ENCODE measurements around the gene MYRFL.

MYRFL gene

DNA sequence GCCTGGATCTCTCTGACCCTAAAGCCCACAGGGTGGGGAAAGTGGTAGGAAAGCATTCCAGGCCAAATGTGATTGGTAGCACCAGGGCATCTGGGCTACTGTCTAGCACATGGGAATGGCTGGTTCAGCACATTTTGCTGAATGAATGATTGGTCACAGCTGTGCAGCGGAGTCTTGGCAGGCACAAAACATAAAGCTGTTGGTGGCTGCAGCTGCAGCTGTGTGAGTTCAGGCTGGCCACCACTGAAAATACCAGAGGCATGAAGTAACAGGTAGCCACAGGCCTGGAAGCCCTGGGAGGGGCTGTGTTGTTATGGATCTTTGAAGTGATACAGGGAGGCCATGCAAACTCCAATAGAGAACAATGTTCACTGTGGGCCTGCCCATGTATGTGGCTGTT, 72.7 kb downstream of the MYRFL start:
- no peak for DNase-seq (ENCODE audit: low read depth in 2 of 2)

- no peak for DNase-seq (ENCODE audit: low read depth in 2 of 2)
Observed at GRCh38 chr12:69898236-69898635, 73.2 kb downstream of the MYRFL start.

DNA sequence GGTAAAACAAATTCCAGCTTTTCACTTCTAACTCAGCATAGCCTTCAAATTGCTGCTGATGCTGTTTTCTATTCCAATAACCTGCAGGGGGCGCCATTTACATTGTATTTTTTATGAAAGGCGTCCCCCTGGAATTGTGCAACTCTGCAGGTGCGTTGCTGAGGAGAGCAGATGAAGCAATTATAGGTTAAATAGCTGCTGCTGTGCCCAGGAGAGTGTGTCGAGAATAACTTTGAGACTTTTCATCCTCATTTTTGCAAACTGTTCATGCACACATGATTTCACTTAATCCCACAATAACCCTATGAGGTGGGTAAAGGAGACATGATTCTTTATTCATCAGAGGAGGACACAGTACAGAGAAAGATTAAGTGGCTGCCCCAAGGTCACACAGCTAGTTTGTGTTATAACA, 75.7 kb downstream of the MYRFL start:
- DNase-seq (ENCODE audit: low read depth in 2 of 2): peak; percentile 25 to 49

DNA sequence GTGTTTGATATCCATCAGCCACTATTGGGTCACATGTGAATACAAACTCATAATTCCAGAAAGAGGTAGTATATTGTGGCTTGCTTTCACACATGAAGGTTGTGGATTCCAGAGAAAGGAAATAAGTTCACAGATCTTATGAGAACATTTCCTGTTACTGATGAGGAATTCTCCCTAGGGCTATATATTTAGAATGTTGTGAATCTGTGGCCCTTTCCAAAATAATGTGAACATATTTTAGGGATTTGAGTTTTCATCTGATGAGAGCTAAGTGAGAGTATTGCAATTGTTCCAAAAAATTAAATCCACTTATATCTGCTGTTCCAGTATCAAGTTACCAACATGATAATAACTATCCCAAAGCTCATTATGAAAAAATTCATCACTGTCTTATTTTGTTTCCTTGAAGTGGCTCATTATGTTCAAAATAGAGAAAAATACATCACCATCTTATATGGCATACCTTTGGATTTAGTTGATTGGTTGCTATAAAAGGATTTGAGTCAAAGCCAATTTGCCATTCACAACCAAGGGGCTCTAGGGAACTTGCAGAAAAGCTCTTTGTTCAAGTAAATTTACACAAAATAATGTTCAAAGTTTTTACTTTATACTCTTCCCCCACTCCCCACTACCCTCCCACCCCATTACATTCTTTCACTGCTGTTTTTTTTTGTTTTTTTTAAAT, 76.3 kb downstream of the MYRFL start:
- no peak for DNase-seq (ENCODE audit: low read depth in 2 of 2)

GRCh38 chr12:69903548-69903947, 78.5 kb downstream of the MYRFL start:
- no peak for DNase-seq (ENCODE audit: low read depth in 2 of 2)

DNA sequence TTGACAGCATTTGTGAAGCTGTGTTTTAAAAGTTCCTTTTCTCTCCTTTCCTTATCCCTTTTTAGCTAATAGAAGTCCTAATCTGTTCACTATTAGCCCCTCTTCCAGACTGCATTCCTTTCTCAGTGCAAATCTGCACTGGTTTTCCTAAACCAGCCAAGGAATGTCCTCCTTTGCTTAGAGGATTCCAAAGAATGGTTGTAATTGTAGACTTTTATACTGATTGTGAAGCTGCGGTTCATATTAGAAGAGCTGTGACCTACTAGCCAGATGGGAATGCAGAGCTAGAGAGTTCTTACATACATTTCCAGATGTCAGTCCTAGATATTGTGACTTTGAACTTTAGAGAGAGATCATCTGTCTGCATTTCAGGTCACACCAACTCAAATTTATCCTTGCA, 79.8 kb downstream of the MYRFL start:
- no peak for DNase-seq (ENCODE audit: low read depth in 2 of 2)

DNA sequence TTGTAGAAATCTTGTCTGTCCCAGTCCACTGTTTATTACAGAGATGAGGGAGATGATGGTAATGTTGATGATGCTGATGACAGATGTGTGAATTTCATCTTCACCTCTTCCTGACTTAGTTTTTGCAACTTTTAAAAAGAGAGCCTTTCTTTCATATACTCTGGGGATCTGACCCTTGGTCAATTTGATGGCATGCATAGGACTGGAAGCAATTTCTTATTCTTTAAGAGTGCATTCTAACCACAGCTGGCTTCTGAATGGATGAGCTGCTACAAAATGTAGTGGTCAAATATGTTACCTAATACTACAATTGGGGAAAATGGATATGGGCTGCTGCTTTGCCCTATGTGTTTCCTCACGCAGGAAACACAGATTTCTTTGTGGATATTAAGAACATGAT, 80.8 kb downstream of the MYRFL start:
- DNase-seq (ENCODE audit: low read depth in 2 of 2): no peak

DNA sequence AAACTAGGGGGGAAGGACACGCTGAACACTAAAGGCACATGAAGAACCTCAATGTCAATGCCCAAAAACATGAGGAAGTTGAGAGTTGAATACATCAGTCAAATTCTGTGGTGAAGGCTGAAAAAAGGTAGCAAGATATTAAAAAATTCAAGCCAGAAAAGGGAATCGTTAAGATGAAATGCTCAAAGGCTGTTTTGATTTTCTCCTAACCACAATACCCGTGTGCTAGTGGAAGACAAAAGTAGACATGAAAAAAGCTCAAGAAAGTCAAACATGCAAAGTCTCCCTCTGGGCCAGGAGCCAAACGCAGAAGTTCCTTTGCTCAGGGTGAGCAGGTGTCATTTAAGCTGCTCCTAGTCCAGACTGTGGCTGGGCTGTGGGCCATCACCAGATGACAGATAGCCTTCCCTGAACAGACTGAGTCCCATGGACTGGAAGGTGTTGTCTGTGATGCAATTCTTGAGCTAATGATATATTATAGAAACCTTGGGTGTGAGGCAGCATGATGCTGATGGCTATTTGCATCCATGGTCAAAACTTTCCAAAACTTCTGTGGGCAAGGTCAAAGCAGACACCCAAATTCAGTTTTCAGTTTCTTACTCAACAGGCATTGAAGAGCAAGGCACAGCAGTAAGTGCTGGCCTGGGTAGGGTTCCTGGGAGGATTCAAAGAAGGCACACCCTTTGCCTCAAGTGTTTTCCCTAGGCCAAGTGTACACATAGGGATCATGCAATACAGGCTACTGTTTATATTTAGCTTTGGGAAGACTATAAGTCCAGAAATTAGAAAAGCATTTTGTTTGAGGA, 81.6 kb downstream of the MYRFL start:
- DNase-seq (ENCODE audit: low read depth in 2 of 2): no peak

- no peak for DNase-seq (ENCODE audit: low read depth in 2 of 2)
Observed at GRCh38 chr12:69908203-69908602, 83.2 kb downstream of the MYRFL start.

DNA sequence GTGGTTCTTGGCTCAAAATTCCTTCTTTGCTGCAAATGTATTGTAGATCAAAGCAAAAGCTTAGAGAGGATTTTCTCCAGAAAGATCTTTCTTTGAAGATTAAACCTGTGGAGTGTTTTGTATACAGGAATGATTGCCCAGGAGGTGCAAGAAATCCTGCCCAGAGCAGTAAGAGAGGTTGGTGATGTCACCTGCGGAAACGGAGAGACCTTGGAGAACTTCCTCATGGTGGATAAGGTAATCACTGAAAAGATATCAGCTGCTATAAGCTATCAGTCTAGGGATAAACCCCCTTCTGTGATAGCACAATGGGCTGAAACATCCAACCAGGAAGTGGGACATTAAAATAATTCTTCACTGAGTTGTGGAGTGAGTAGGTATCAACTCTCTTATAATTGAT, 85.7 kb downstream of the MYRFL start:
- no peak for DNase-seq (ENCODE audit: low read depth in 2 of 2)

- no peak for DNase-seq (ENCODE audit: low read depth in 2 of 2)
Observed at GRCh38 chr12:69913526-69913925, 88.5 kb downstream of the MYRFL start.

DNA sequence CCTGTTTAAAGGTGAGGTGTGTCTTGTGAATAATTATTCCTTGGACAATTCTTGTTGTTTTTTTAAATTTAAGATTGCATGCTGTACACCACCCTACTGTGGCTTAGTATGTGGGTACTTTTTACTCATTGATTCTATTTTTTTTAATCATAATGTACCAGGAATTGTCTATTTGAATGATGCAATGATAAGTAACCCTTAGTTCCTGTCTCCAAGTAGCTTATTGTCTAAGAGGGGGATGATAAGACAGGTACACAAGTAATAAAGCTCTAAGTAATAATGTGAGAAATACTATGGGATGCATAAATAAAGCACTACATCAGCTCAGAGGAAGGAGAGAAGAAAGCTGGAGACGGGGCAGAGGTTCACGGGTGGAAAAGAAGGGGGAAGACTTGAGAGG, 90.9 kb downstream of the MYRFL start:
- DNase-seq (ENCODE audit: low read depth in 2 of 2): no peak

- DNase-seq (ENCODE audit: low read depth in 2 of 2): no peak
Observed at GRCh38 chr12:69916544-69917235, 91.7 kb downstream of the MYRFL start.

DNA sequence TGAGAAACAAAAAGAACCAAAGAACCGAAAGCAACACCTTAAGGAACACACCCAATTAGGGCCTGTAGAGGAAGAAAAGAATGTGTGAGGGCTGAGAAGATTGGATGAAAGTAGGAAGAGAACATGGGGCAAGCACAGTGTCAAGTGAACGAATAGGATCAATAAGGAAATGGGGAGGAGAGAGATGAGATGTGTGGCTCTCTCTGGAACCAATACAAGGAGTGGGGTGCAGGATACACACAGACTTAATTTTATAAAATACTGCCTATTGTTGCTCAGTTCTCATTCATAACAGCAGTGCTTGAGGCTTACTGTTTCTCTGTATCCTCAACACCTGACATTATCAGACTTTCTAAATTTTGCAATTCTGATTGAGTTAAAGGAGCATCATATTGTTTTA, 93.3 kb downstream of the MYRFL start:
- DNase-seq (ENCODE audit: low read depth in 2 of 2): no peak

- DNase-seq (ENCODE audit: low read depth in 2 of 2): no peak
Observed at GRCh38 chr12:69919495-69919894, 94.5 kb downstream of the MYRFL start.

DNA sequence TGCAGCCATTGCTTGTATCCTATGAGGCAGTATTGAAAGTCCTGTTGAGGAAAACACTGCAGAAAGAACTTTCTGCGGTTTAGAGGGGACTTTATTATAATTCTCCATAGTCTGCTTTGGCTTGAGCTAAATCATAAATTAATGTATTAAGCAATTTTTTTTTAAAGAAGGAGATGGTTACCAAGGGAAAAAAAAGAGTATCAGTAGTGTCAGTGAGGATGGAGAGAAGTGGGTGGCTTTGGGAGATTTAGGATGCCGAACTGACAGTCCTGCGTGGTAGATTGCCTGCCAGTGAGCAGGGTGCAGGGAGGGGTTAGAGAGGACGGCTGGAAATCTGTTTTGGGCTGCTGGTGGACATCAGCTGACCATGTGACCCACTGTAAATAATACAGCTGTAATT, 96.8 kb downstream of the MYRFL start:
- no peak for DNase-seq (ENCODE audit: low read depth in 2 of 2)

- no peak for DNase-seq (ENCODE audit: low read depth in 2 of 2)
Observed at GRCh38 chr12:69922999-69923398, 98.0 kb downstream of the MYRFL start.

- no peak for DNase-seq (ENCODE audit: low read depth in 2 of 2)
Observed at GRCh38 chr12:69925291-69925690, 100.3 kb downstream of the MYRFL start.

DNA sequence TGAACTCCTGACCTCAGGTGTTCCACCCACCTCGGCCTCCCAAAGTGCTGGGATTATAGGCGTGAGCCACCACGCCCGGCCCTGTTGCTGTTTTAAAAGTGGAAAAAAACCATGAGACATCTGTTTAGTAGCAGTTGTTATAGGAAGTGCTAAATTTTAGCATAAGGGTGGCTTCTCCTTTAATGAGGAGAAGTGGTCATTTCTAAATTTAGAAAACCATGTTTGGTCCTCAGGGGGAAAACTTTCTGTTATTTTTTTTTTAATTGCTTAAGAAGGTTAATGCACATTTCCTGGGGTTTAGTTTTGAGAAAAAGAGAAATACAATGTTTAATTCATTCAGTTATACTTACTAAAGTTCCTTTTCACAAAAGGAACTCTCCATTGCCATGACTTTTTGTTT, 102.1 kb downstream of the MYRFL start:
- no peak for DNase-seq (ENCODE audit: low read depth in 2 of 2)

DNA sequence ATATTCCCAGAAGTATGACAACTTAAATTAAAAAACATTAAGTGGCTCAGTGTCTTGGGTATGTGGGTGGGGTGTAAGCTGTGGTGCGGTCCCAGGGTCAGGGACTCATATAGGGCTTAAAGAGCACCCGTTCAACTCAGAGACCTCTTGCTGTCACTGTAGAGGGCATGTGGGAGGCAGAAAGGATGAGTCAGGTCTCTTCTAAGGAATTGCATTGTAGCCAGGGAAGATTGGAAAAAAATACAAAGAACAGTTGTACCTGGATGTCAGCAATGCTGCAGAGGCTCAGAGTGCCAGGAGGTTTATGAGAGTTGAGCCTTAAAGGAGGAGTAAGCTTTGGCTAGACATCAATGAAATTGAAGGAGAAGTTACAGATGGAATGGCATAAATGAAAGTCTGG, 104.1 kb downstream of the MYRFL start:
- no peak for DNase-seq (ENCODE audit: low read depth in 2 of 2)

DNA sequence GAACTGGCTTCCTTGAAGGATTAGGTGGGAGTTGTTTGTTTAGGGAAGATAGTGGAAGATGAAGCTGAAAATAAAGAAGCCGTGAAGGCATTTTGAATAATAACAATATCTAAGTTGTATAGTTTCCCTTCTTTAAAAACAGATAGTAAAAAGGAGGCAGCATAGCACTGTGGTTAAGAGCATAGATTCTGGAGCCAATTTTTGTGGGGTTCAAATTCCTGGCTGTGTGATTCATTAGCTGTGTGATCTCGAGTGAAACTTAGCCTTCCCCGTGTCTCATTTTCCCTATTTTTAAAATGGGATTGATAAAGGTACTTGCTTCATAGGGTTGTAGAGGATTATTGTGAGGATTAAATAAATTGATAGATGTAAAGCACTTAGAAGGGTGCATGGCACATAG, 104.5 kb downstream of the MYRFL start:
- DNase-seq (ENCODE audit: low read depth in 2 of 2): no peak

- DNase-seq (ENCODE audit: low read depth in 2 of 2): no peak
Observed at GRCh38 chr12:69931569-69931968, 106.5 kb downstream of the MYRFL start.

- DNase-seq (ENCODE audit: low read depth in 2 of 2): no peak
Observed at GRCh38 chr12:69932154-69932553, 107.1 kb downstream of the MYRFL start.
